HT-29 (cell line): ENCODE measurements around the gene KAT6B. TPM values are rescaled to one million over a fixed set of nuclear protein-coding genes. Genes with fewer than 3 reads are reported as not detected.
A peak's percentile ranks its signal among the peaks of the same experiment; 100 is the strongest.

Source experiments
- DNase-seq: peaks from one replicate; pipeline ENCODE4 v3.0.0-alpha.2; 2015; ENCODE audit warnings: low spot score
- total RNA-seq: library from RNA; depleted of rRNA; stranded (reverse); fragments of >200 nt; shearing (Covaris generic); gene quantifications from 2 replicates; pipeline ENCODE4 v1.2.3, GENCODE V29; 2014

Gene KAT6B
- total RNA-seq, 1 experiment from 2014 or later = 17.2 TPM

GRCh38 chr10:74823791-74824183, 2.6 kb upstream of the KAT6B start:
- DNase-seq = peak; percentile 22

- no peak for DNase-seq
These were observed 2.1 kb upstream of the KAT6B start for GRCh38 chr10:74824184-74824899.

- peak; percentile 13 for DNase-seq
These were observed 1.5 kb upstream of the KAT6B start for GRCh38 chr10:74824900-74825370.

DNA sequence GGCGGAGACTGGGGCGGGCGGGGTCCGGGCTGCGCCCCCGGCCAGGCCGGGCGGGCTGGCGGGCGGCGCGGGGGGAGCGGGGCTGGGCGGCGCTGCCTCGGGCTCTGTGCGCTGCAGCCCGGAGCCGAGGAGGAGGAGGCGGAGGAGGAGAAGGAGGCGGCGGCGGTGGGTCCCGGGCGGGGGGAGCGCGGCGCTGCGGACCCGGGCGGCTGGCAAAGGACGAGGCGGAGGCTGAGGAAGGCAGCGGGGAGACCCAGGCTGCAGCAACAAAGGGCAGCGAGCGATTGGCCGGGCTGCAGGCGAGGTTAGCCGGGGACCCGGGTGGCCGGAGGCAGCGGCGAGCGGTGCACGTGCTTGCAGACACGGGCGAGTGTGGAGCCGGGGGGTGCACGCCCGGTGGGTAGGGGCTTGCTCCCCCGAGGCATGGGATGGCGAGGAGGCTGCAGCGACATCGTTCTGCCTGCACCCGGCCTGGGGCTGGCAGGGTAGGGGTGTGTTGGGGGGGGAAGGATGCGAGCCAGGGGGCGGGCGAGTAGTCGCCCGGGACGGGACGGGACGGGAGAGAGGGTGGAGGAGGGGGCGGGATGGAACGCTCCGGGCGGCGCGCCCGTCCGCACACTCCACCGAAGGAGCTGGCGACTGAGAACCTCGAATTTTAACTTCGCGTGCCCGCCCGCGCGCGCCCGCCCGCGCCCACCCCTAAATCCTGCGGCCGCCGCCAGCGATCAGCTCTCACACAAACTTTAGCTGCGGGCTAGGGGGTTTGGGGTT, 844 bp upstream of the KAT6B start:
- no peak for DNase-seq

DNA sequence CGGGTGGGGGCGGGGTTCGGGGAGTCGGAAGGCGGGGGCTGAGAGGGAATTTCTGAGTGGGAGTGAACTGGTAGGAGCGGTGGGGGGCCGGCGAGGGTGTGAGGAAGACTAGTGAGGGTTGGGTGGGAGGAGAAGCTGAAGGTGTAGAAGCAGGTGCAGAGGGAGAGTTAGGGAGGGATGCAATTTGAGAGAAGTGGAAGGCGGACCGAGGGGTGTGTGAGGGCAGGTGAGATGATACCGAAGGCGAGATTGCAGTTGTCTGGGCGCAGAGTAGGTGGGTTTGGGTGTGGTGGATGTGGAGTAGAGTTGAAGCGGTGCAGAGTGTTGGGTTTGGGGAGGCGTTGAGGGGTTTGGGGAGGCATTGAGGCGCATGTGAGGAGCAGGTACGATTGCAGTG, 643 bp downstream of the KAT6B start:
- no peak for DNase-seq

DNA sequence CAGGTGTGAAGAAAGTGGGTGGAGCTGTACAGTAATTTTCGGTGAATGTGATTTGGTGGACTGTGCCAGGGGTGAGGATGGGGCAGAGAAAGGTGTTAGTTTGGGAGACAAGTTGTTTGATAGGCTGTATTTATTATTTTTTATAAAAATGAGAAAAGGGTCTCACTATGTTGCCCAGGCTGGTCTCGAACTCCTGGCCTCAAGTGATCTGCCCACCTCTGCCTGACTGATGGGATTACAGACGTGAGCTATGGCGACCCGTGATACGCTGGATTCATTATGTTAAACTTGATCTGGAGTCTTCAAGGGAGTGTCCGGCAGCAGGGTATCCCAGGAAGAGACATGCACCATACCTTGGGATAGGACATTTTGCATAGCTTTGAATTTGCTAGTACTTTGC, 1.3 kb downstream of the KAT6B start:
- DNase-seq = no peak

- DNase-seq = no peak
These were observed 2.5 kb downstream of the KAT6B start for GRCh38 chr10:74828946-74829345.

GRCh38 chr10:74831518-74832120, 5.2 kb downstream of the KAT6B start:
- no peak for DNase-seq

DNA sequence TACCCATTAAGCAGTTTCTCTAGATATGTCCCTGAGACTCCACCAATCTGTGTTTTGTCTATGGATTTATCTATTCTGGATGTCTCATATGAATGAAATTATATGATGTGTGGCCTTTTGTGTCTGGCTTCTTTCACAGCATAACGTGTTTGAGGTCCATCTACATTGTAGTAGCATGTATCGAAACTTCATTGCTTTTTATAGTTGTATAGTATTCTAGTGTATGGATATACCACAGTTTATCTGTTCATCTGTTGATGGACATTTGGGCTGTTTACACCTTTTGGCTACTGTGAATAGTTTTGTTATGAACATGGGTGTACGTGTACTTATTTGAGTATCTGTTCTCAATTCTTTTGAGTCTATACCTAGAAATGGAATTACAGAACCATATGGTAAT, 9.6 kb downstream of the KAT6B start:
- DNase-seq = no peak

GRCh38 chr10:74836877-74837276, 10.5 kb downstream of the KAT6B start:
- DNase-seq = no peak

- no peak for DNase-seq
These were observed 11.3 kb downstream of the KAT6B start for GRCh38 chr10:74837743-74838142.

- DNase-seq = no peak
These were observed 13.3 kb downstream of the KAT6B start for GRCh38 chr10:74839708-74840107.

GRCh38 chr10:74841265-74841973, 15.0 kb downstream of the KAT6B start:
- no peak for DNase-seq

- DNase-seq = no peak
These were observed 16.0 kb downstream of the KAT6B start for GRCh38 chr10:74842301-74842954.

DNA sequence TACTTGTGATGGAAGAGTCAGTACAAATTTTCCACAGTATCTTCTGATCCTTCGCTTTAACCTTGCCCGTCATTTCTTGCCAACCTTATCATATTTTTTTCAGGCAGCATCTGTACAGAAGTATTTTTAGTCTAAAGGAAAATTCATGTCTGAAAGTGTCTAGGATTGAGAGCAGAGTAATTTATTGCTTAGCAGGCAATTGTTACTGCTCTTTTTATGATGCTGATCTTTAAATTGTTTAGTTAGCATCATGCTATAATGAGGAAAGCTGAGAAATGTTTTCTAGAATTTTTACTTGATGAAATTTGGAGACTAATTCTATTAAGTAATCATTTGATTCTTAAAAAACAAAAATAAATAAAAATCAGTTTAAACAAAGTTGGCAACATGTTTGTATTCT, 20.6 kb downstream of the KAT6B start:
- no peak for DNase-seq

DNA sequence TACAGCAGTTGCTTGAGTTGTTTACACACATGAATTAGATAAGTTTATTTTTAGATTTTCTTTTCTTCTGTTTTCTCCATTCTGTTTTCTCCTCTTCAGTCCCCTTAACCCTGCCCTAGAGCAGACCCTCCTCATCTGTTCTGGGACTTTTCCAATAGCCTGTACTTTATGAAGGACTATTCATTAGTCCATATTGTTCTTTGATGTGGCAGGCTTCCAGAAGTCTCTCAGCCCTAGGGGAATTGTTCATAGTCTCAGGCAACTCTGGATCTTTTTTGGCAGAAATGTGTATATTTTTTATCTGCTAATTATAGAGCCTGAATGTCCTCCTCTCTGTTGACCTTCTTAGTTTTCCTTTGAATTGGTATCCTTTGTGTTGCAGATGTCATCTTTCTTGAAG, 25.4 kb downstream of the KAT6B start:
- DNase-seq = no peak

DNA sequence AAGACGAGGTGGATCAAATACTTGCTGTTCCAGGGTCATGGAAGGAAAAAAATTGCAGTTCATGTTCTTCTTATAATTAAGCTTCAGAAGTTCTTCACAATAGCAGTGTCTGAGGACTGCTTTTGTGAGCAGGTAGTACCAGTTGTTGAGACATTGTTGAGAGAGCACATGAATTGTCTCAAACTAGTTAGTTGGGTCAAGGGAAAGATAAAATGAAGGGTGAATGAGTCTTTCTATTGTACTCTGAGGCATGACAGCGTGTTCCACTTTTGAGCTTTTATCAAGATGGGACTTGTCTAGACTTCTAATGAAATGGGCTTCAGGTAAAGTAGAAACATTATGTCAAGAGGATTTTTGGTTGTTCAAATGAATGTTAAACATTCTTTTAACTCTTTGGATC, 26.0 kb downstream of the KAT6B start:
- DNase-seq = no peak

GRCh38 chr10:74854610-74855009, 28.2 kb downstream of the KAT6B start:
- no peak for DNase-seq

DNA sequence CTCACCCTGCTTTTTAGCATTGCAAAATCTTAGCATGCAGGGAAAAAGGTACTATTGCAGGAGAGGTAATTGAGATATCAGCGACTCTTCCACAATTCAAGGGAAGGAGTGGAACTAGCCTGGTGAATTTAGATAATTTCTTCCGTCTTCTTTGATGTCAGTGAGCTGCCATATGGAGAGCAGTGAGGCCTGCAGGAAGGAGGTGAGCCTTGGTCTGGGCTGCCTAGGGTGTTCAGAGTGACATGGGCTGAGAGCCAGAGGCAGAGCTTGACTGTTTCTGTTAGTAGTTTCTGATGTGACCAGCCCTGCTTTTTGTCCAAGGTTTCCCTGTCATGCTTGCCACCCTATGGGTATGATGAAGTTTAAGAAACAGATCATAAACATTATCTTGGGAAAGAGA, 28.6 kb downstream of the KAT6B start:
- DNase-seq = no peak

DNA sequence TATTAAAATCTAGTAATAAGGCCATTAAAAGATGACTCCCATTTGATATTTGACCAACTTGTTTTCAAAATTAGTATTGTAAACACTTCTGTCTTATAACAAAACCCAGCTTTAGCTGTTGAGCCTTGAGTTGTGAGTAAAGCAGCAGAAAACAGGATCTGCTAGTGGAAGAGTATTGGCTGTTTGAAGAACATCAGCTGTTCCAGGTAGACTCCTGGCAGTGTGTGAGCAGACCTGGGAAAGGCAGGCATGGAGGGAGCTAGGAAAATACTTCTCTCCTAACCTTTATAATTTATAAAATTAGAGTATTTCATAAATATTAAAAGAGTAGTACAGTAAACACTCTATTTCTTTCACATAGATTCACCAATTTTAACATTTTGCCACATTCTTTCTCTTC, 29.0 kb downstream of the KAT6B start:
- no peak for DNase-seq

GRCh38 chr10:74856940-74857339, 30.5 kb downstream of the KAT6B start:
- no peak for DNase-seq

GRCh38 chr10:74857586-74857985, 31.2 kb downstream of the KAT6B start:
- no peak for DNase-seq
